HepG2 (cell line): ENCODE data around the gene PCGF3. TPM values are rescaled to one million over a fixed set of nuclear protein-coding genes. Genes with fewer than 3 reads are reported as not detected.

ENCODE experiments used
- AHR ChIP-seq: IDR thresholded peaks from 2 replicates; pipeline ENCODE4 v1.6.1; 2018; ENCODE audit warnings: missing genetic modification reagents, missing compliant biosample characterization
- ELF1 ChIP-seq: sonication (generic); formaldehyde crosslinking; IDR thresholded peaks from 2 replicates; pipeline ENCODE4 v1.4.0; 2020; ENCODE audit warnings: missing genetic modification reagents
- FOXM1 ChIP-seq: sonication (generic); formaldehyde crosslinking; IDR thresholded peaks from 2 replicates; pipeline ENCODE4 v1.5.0; 2020; ENCODE audit warnings: missing genetic modification reagents
- RFXANK ChIP-seq: IDR thresholded peaks from 2 replicates; pipeline ENCODE4 v1.6.1; 2016
- TFDP1 ChIP-seq: IDR thresholded peaks from 2 replicates; pipeline ENCODE4 v1.6.1; 2016; ENCODE audit warnings: missing compliant biosample characterization, missing genetic modification reagents, borderline replicate concordance
- ZNF333 ChIP-seq: sonication (generic); formaldehyde crosslinking; IDR thresholded peaks from 2 replicates; pipeline ENCODE4 v1.4.0; 2020; ENCODE audit warnings: mild to moderate bottlenecking, missing genetic modification reagents, borderline replicate concordance
- ZNF513 ChIP-seq: sonication (generic); formaldehyde crosslinking; conservative IDR thresholded peaks from 2 replicates; pipeline ENCODE4 v1.5.0; 2020; ENCODE audit warnings: missing genetic modification reagents
- ZNF547 ChIP-seq: sonication (generic); formaldehyde crosslinking; IDR thresholded peaks from 2 replicates; pipeline ENCODE4 v1.5.1; 2020; ENCODE audit warnings: mild to moderate bottlenecking, missing genetic modification reagents
- ZNF766 ChIP-seq: sonication (generic); formaldehyde crosslinking; IDR thresholded peaks from 2 replicates; pipeline ENCODE4 v1.5.0; 2020; ENCODE audit warnings: missing genetic modification reagents, borderline replicate concordance
- ZZZ3 ChIP-seq: sonication (generic); formaldehyde crosslinking; IDR thresholded peaks from 2 replicates; pipeline ENCODE4 v1.4.0; 2020; ENCODE audit warnings: missing genetic modification reagents, mild to moderate bottlenecking, borderline replicate concordance
- polyA plus RNA-seq, 8 experiments: library from polyadenylated mRNA; depleted of rRNA in 3 of 8; stranded (reverse) in 7 of 8; unstranded in 1 of 8; fragments of >200 nt; fragmentation: Illumina TruSeq in 4 of 8; extraction: Trizol in 4 of 8; gene quantifications; 2 replicates each; pipeline versions ENCODE4 v1.2.1 to v1.2.3, GENCODE V29; 2011 to 2016; ENCODE audit warnings: low read depth in 4 of 8, missing spikeins in 1 of 8, mixed read lengths in 1 of 8; ENCODE audit not compliant: insufficient read depth in 1 of 8
- total RNA-seq, 5 experiments: library from RNA; depleted of rRNA; stranded (reverse); fragments of >200 nt; fragmentation: Illumina TruSeq; extraction: Trizol; gene quantifications; 2 replicates each; pipeline ENCODE4 v1.2.3, GENCODE V29; 2016; ENCODE audit warnings: low read depth in 1 of 5
- TF ChIP-seq, protein P1 (sequence below): sonication (generic); formaldehyde crosslinking; IDR thresholded peaks from 2 replicates; pipeline ENCODE4 v1.4.0; 2020; ENCODE audit warnings: mild to moderate bottlenecking, missing genetic modification reagents
- TF ChIP-seq, protein P2 (sequence below): IDR thresholded peaks from 2 replicates; pipeline ENCODE4 v1.6.1; 2016; ENCODE audit warnings: control low read depth
- TF ChIP-seq, protein P3 (sequence below): sonication (generic); formaldehyde crosslinking; conservative IDR thresholded peaks from 2 replicates; pipeline ENCODE4 v1.8.1; 2023; ENCODE audit warnings: missing genetic modification reagents

PCGF3 gene
- total and polyA plus RNA-seq, 2 of the 13 experiments (the other 11 are each of a cell fraction or from before 2014, with no cell fraction given), result 28.6 to 66.2 TPM

DNA sequence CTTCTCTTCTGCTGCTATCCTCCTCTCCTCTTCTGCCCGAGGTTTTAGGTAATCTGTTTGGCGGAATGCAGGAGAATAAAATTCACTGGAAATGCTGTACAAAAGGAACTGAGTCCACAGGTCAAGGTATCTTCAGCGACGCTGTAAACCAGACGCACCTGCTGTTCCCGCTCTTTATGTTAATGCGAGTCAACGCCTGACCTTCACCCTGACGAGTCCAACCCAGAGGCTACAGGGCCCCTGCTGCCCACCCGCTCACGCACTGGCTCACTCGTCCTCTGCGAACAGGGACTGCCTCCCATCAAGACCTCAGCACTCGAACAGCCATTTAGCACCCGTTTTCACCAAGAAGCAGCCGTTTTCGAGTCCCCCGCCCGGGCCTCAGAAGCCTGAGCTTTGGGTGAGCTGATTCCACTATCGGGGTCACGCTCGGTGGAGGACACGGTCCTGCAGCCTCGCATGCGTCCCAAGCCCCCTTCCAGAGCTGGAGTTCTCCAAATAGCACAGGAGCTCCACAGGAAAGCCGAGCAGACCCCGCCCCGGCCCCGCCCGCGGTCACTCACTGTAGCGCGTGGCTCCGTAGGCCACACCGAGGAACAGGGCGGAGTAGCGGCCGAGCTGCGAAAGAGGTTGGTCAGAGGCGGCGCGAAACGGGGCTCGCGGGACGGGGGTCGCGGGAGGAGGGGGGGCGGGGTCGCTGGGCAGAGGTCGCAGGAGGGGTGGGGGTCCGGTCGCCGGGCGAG is 32.1 kb upstream of the PCGF3 start (continued):
- TF ChIP-seq FOXM1 (CRISPR knock-in tag) (no peak), ZNF333 (no peak), ELF1 (CRISPR knock-in tag) (no peak), ZNF766 (CRISPR knock-in tag) (no peak), TFDP1 (CRISPR knock-in tag) (peak; percentile 88; the same call in 1 of the 2 replicates), AHR (CRISPR knock-in tag) (no peak), ZNF547 (no peak), ZNF513 (CRISPR knock-in tag) (no peak), ZZZ3 (no peak), RFXANK (CRISPR knock-in tag) (no peak)
- TF ChIP-seq, protein P1, sequence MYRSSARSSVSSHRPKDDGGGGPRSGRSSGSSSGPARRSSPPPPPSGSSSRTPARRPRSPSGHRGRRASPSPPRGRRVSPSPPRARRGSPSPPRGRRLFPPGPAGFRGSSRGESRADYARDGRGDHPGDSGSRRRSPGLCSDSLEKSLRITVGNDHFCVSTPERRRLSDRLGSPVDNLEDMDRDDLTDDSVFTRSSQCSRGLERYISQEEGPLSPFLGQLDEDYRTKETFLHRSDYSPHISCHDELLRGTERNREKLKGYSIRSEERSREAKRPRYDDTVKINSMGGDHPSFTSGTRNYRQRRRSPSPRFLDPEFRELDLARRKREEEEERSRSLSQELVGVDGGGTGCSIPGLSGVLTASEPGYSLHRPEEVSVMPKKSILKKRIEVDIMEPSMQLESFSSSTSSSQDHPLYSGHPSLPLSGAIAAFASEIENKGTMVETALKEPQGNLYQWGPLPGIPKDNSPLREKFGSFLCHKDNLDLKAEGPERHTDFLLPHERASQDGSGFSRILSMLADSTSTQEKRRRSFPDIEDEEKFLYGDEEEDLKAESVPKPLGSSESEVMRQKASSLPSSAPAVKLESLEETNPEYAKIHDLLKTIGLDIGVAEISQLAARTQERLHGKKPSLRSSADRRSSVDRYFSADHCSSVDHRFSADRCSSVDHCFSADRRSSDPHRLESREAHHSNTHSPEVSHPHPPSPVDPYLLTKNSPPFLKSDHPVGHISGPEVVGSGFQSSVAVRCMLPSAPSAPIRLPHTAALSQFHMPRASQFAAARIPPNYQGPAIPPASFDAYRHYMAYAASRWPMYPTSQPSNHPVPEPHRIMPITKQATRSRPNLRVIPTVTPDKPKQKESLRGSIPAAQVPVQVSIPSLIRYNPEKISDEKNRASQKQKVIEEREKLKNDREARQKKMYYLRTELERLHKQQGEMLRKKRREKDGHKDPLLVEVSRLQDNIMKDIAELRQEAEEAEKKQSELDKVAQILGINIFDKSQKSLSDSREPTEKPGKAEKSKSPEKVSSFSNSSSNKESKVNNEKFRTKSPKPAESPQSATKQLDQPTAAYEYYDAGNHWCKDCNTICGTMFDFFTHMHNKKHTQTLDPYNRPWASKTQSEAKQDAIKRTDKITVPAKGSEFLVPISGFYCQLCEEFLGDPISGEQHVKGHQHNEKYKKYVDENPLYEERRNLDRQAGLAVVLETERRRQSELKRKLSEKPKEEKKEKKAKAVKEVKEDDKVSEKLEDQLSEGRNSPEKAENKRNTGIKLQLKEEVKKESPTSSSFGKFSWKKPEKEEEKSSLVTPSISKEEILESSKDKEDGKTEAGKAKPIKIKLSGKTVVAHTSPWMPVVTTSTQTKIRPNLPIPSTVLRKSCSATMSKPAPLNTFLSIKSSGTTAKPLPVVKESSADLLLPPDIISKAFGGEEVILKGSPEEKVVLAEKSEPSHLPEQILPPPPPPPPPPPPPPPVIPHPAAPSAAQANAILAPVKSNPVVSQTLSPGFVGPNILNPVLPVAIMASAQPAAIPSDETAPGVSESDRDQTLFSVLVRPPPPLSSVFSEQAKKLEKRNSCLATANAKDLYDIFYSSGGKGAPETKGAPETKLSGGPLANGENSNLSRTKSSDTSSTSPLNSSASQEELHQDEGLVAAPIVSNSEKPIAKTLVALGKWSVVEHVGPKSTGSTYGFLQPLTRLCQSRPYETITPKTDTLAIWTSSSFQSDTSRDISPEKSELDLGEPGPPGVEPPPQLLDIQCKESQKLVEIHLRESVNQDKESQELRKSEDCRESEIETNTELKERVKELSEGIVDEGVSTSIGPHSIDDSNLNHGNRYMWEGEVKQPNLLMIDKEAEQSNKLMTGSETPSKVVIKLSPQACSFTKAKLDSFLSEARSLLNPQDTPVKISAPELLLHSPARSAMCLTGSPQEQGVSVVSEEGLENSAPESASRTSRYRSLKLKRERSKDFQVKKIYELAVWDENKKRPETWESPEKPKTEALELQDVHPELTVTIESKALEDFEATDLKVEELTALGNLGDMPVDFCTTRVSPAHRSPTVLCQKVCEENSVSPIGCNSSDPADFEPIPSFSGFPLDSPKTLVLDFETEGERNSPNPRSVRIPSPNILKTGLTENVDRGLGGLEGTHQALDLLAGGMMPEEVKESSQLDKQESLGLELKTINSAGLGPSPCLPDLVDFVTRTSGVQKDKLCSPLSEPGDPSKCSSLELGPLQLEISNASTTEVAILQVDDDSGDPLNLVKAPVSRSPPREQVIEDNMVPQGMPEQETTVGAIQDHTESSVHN, result no peak
- TF ChIP-seq, protein P2, sequence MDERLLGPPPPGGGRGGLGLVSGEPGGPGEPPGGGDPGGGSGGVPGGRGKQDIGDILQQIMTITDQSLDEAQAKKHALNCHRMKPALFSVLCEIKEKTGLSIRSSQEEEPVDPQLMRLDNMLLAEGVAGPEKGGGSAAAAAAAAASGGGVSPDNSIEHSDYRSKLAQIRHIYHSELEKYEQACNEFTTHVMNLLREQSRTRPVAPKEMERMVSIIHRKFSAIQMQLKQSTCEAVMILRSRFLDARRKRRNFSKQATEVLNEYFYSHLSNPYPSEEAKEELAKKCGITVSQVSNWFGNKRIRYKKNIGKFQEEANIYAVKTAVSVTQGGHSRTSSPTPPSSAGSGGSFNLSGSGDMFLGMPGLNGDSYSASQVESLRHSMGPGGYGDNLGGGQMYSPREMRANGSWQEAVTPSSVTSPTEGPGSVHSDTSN (CRISPR knock-in tag), result no peak
- TF ChIP-seq, protein P3, sequence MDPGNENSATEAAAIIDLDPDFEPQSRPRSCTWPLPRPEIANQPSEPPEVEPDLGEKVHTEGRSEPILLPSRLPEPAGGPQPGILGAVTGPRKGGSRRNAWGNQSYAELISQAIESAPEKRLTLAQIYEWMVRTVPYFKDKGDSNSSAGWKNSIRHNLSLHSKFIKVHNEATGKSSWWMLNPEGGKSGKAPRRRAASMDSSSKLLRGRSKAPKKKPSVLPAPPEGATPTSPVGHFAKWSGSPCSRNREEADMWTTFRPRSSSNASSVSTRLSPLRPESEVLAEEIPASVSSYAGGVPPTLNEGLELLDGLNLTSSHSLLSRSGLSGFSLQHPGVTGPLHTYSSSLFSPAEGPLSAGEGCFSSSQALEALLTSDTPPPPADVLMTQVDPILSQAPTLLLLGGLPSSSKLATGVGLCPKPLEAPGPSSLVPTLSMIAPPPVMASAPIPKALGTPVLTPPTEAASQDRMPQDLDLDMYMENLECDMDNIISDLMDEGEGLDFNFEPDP (CRISPR knock-in tag), result 0 out of 2 replicates have a peak, but pooled peaks have one; percentile 79
